Glomerular endothelial cell (primary cell): ENCODE data around the gene AMACR. TPM values are rescaled to one million over a fixed set of nuclear protein-coding genes. Genes with fewer than 3 reads are reported as not detected.
"Not testable (repeated sequence)": the region's sequence is repeated elsewhere in the genome, so short reads cannot be mapped to it uniquely, and the experiment has no call there.

Experiments used
- DNase-seq: peaks from one replicate; pipeline ENCODE4 v3.0.0-alpha.2; 2011; ENCODE audit warnings: low read depth, low spot score; ENCODE audit errors: extremely low read depth
- total RNA-seq: library from RNA; depleted of rRNA; stranded (reverse); fragments of >200 nt; gene quantifications from 2 replicates; pipeline ENCODE4 v1.2.3, GENCODE V29; 2015

Gene AMACR
- total RNA-seq, 1 donor from 2014 or later, result 17.2 TPM

DNA sequence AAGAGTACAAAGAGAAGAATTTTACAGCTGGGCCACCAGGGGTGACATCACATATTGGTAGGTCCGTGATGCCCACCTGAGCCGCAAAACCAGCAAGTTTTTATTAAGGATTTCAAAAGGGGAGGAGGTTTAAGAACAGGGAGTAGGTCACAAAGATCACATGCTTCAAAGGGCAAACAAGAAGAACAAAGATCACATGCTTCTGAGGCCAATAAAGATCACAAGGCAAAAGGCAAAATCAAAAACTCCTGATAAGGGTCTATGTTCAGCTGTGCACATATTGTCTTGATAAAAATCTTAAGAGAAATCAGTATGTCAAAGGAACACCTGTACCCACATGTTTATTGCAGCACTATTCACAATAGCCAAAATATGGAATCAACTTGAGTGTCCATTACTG, 2.3 kb upstream of the AMACR start:
- not testable (repeated sequence) for DNase-seq

GRCh38 chr5:34009610-34010009, 1.8 kb upstream of the AMACR start:
- DNase-seq, result no peak

DNA sequence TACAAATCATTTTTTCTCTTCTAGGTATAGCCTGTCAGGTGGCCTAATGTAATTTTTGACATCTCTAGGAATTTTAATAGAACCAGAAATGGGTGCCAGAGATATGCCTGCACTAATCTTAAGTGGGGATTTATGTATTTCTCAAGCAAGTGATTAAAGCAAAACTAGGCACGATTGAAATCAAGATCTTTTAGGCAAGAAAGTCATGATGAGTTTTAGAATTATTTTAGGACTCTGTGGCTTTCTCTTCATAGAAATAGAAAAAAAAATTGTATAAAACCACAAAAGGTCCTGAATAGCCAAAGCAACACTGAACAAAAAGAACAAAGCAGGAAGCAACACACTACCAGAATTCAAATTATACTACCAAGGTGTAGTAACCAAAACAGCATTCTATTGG, 952 bp upstream of the AMACR start:
- DNase-seq, result no peak

- no peak for DNase-seq
Observed at GRCh38 chr5:34007201-34007620, 639 bp downstream of the AMACR start.

DNA sequence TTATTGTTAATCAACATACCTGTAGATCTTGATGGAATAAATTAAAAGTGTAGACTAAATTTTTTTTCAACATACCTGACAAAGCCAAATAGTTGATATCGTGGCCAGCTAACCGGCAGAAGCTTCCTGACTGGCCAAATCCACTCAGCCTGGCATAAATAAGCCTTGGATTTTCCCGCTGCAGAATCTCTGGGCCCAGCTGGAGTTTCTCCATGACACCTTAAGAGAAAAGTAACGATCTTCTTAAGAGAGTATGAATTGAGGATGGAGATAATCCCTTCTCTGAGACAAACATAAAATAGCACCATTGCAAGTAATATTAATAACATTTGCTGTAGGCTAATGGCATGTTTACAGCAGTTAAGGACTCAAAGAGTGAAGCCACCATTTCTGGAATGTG, 2.2 kb downstream of the AMACR start:
- no peak for DNase-seq

GRCh38 chr5:34005211-34005610, 2.6 kb downstream of the AMACR start:
- DNase-seq, result no peak

DNA sequence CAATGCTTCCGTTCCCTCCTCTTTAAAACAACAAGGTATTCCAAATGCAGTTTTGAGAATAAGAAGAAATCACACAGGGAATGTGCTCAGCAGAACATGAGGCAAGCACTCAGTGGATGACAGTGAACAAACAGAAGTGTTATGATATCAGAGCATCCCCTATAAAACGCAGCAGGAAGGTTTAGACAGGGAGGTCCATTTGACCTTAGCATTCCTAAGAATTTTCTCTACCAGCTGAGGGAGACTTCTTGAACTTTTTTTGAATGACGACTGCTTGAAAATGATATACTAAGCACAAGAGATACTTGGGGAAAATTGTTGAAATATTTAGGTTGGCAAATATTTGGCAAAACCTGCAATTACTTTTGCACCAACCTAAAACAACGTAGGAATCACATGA, 3.9 kb downstream of the AMACR start:
- no peak for DNase-seq

DNA sequence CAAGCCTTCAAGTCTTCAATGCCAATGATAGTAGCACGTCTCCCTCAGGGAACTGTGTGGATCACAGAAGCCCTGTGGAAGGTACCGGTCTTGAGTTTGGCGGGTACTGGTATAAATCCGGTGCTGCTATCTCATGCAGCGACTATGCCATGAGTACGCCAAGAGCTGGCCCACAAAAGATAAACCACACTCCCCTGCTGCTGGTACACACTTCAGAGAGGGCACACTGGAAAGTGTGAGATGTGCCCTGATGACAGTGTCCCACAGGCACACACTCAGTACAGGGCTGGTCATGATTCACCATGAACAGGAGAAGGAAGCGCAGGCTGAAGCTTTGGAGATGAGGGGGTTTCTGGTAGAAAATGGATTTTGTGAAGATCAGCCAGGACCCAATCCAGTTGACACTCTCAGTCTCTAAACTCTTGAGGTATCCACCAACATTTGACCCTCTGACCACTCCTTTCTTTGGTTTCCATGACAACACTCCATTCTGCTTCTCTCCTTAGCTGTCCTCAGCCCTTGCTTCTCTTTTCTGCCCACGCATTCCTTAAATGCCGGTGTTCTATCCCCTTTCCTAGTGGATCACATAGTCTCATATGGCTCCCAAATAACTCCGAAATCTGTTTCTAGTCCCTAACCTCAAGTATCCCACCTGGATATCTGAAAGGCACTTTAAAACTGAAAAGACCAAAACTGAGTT, 5.1 kb downstream of the AMACR start:
- DNase-seq, result no peak

- DNase-seq, result no peak
Observed at GRCh38 chr5:34001241-34001841, 6.5 kb downstream of the AMACR start.

- no peak for DNase-seq
Observed at GRCh38 chr5:33999978-34000377, 7.9 kb downstream of the AMACR start.

GRCh38 chr5:33997331-33997983, 10.4 kb downstream of the AMACR start:
- peak; percentile 36 for DNase-seq

GRCh38 chr5:33995865-33996264, 12.0 kb downstream of the AMACR start:
- no peak for DNase-seq

DNA sequence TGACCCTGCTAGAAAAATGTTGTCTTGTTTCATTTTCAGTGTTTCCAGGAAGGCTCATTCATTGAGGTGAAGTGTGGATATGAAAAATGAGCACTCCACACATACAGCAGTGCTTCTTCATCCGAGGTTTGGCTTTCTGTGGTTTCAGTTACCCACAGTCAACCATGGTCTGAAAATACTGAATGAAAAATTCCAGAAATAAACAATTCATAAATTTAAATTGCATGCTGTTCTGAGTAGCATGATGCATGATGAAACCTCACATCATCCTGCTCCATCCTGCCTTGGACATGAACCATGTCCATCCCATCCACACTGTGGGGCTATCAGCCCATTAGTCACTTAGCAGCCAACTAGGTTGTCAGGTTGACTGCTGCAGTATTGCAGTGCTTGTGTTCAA, 13.0 kb downstream of the AMACR start:
- no peak for DNase-seq

DNA sequence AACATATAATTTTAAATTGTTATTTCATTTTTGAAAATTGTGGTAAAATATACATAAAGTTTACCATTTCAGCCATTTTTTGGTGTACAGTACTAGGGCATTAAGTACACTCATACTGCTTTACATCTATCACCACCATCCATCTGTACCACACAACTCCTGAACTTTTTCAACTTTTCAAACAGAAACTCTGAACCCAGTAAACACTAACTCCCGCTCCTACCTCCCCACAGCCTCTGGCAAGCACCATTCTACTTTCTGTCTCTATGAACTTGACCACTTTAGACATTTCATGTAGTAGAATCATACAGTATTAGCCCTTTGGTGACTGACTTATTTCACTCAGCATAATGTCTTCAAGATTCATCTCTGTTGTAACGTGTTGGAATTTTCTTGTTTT, 15.0 kb downstream of the AMACR start:
- DNase-seq, result no peak

GRCh38 chr5:33985447-33985846, 22.4 kb downstream of the AMACR start:
- no peak for DNase-seq

DNA sequence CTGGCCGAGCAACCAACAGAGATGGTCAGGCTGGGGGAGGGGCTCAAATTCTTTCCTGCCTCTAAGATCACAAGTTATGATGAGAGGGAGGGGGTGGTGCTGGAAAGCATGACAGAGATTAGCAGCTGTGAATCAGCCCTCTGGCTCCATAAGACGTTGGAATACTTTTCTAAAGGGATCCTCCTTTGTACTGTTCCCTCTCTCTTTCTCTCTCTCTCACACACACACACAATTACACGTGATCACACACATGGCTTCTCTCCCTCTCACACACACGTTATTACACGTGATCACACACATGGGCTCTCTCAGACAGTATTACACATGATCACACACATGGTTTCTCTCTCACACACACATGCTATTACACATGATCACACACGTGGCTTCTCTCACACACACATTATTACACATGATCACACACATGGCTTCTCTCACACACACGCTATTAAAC, 23.2 kb downstream of the AMACR start, which contains the start of gene SLC45A2:
Gene SLC45A2 (minus strand): TSS at position 23 of the 454 bp plus-strand sequence. CDS start 110 bp downstream, outside the sequence.
- no peak for DNase-seq

DNA sequence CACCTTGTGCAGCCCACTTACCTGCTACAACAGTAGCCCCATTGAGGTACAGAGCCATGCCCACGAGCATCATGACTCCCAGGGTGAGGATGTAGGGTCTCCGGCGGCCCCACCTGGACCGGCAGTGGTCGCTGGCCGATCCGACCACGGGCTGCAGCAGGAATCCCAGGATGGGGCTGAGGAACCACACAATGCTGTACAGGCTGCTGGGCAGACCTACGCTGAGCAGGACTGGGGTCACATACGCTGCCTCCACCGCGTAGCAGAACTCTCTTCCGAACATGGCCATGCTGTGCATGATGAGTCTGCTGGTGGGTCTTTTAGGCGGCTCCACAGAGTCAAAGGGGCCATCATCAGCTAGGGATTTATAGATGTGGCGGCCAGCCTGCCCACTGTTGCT, 23.7 kb downstream of the AMACR start:
- no peak for DNase-seq

- DNase-seq, result no peak
Observed at GRCh38 chr5:33981408-33982162, 26.3 kb downstream of the AMACR start.

- no peak for DNase-seq
Observed at GRCh38 chr5:33980030-33980429, 27.8 kb downstream of the AMACR start.

DNA sequence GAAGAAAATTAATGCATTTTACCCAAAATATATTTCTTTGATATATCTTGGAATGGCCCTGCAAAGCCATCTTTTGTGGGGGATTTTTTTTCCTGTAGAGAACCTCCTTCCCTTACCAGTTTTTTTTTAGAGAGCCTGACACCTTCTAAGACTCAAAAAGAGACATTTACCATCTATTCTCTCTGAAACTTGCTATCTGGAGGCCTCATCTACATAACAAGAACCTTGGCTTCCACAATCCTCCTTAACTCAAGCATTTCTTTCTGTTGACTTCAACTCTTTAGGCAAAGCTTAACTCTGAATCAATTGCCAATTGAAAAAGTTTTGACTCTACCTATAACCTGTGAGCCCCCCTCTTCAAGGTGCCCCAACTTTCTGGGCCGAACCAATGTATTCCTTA, 29.5 kb downstream of the AMACR start:
- DNase-seq, result no peak

GRCh38 chr5:33976307-33976706, 31.5 kb downstream of the AMACR start:
- no peak for DNase-seq
